ENCODE measurements around the gene CDCP1.

DNA sequence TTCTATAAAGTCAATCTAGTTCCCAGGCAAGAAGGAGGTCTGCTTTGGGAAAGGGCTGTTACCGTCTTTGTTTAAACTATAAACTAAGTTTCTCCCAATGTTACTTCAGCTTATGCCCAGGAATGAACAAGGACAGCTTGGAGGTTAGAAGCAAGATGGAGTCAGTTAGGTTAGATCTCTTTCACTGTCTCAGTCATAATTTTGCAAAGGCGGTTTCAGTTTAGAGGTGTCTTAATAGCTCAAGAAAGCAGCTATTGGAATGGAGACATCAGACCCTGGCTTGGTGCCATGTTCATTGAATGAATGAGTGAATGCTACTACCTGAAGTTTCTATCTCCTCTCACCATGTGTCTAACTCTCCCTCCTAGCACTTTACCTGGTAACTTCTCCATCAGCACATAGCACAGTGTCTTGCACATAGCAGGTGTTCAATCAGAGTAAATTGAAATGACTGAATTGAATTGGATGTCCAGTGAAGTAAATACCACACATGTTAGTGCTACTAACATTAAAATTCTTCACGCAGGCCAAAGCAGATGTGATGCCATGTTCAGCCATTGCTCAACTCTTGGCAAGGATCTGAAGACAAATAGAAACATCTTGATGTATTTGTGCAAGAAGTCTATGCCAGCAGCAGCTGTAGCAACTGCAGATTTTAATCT, 91.9 kb downstream of the CDCP1 start:
- TF ChIP-seq, protein P1, sequence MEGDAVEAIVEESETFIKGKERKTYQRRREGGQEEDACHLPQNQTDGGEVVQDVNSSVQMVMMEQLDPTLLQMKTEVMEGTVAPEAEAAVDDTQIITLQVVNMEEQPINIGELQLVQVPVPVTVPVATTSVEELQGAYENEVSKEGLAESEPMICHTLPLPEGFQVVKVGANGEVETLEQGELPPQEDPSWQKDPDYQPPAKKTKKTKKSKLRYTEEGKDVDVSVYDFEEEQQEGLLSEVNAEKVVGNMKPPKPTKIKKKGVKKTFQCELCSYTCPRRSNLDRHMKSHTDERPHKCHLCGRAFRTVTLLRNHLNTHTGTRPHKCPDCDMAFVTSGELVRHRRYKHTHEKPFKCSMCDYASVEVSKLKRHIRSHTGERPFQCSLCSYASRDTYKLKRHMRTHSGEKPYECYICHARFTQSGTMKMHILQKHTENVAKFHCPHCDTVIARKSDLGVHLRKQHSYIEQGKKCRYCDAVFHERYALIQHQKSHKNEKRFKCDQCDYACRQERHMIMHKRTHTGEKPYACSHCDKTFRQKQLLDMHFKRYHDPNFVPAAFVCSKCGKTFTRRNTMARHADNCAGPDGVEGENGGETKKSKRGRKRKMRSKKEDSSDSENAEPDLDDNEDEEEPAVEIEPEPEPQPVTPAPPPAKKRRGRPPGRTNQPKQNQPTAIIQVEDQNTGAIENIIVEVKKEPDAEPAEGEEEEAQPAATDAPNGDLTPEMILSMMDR (conservative IDR thresholded peaks at IDR 0.05; ENCODE audit: low read depth, low read length): no peak
- no peak for TF ChIP-seq EZH2 (IDR thresholded peaks at IDR 0.05; ENCODE audit: borderline replicate concordance, low read depth, low read length, poor library complexity, severe bottlenecking)
